ENCODE data around the gene SLC7A10. TPM values are rescaled to one million over a fixed set of nuclear protein-coding genes. Genes with fewer than 3 reads are reported as not detected.
"Not testable (repeated sequence)": the region's sequence is repeated elsewhere in the genome, so short reads cannot be mapped to it uniquely, and the experiment has no call there.

The SLC7A10 gene
- total RNA-seq, 1 donor from 2014 or later = 0.62 TPM

DNA sequence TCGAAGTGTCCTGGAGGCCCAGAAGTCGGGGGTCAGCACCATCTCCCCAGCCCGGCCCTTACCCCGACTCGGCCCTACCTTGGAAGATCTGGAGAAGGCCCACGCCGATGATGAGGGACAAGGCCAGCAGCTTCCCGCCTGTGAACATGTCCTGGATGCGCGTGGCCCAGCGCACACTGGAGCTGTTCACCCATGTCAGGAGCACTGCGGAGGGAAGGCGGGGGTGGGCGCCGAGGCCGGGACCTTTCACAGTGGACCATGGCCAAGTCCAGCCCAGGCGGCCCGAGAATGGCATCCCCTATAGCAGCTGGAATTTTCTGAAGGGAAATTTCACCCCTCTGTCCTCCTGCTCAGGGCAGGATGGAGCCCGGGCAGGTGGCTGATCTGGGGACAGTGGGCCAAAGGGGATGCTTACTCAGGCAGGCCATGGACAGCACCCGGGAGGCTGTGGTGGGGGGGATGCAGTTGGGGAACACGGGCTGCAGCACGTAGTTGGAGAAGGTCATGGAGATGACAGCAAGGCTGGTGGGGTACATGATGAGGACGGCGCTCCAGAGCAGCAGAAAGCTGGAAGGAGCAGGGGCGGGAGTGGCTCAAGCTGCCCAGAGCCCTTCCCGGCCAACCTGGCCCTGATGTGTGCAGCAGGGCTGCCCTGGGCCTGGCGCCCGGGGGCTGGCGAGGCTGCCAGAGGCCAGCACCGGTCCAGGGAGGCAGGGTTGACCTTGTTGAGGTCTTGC lies 13.0 kb downstream of the SLC7A10 start:
- ATAC-seq = no peak
- no peak for DNase-seq
- H3K27ac ChIP-seq = no peak overlapping the region
- H3K27me3 ChIP-seq (ENCODE audit: low read depth) = peaks cover 4% of the 10 kb centered on the region
- H3K4me1 ChIP-seq = no peaks in the 10 kb centered on the region
- intact Hi-C loops (cut with DNase I) = no loop called here
- TF ChIP-seq, protein P1, sequence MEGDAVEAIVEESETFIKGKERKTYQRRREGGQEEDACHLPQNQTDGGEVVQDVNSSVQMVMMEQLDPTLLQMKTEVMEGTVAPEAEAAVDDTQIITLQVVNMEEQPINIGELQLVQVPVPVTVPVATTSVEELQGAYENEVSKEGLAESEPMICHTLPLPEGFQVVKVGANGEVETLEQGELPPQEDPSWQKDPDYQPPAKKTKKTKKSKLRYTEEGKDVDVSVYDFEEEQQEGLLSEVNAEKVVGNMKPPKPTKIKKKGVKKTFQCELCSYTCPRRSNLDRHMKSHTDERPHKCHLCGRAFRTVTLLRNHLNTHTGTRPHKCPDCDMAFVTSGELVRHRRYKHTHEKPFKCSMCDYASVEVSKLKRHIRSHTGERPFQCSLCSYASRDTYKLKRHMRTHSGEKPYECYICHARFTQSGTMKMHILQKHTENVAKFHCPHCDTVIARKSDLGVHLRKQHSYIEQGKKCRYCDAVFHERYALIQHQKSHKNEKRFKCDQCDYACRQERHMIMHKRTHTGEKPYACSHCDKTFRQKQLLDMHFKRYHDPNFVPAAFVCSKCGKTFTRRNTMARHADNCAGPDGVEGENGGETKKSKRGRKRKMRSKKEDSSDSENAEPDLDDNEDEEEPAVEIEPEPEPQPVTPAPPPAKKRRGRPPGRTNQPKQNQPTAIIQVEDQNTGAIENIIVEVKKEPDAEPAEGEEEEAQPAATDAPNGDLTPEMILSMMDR (IDR thresholded peaks at IDR 0.05) = no peak
- no peaks in the 10 kb centered on the region for H3K36me3 ChIP-seq
- H3K9me3 ChIP-seq = no peaks in the 10 kb centered on the region
- H3K4me3 ChIP-seq = no peak overlapping the region

DNA sequence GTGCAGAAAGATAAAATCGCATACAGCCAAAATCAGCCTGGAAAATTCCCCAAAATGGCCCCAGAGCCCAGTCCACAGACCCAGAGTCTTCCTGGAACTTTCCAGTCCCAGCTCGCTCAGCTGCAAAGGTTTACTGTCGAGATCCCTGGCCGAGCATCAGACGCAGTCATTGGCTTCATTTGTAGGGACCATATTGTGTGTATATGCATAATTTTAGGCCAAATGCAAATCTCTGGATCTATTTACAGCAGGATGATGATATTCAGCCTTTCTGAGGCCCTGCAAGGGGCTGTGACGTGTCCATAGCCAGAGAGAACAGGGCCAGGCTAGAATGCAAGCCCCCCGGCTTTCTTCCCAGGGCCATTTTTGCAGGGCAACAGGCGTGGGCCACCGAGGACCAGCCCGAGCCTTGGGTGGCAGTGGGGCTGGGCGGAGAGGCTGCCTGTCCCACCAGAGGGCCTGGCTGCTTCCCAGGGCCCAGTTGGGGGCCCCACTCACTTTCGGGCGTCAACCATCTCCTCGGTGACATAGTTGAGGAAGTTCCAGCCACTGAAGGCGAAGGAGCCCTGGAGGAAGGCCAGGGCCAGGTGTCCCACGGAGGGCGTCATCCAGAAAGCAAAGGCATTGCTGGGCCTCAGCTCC lies 13.7 kb downstream of the SLC7A10 start:
- intact Hi-C loops (cut with DNase I) = no loop called here
- no peak for ATAC-seq
- H3K4me3 ChIP-seq = no peak overlapping the region
- TF ChIP-seq, protein P1 (IDR thresholded peaks at IDR 0.05) = no peak
- no peaks in the 10 kb centered on the region for H3K36me3 ChIP-seq
- no peak overlapping the region for H3K27ac ChIP-seq
- no peaks in the 10 kb centered on the region for H3K4me1 ChIP-seq
- no peaks in the 10 kb centered on the region for H3K9me3 ChIP-seq
- DNase-seq = no peak
- H3K27me3 ChIP-seq (ENCODE audit: low read depth) = peaks cover 4% of the 10 kb centered on the region

DNA sequence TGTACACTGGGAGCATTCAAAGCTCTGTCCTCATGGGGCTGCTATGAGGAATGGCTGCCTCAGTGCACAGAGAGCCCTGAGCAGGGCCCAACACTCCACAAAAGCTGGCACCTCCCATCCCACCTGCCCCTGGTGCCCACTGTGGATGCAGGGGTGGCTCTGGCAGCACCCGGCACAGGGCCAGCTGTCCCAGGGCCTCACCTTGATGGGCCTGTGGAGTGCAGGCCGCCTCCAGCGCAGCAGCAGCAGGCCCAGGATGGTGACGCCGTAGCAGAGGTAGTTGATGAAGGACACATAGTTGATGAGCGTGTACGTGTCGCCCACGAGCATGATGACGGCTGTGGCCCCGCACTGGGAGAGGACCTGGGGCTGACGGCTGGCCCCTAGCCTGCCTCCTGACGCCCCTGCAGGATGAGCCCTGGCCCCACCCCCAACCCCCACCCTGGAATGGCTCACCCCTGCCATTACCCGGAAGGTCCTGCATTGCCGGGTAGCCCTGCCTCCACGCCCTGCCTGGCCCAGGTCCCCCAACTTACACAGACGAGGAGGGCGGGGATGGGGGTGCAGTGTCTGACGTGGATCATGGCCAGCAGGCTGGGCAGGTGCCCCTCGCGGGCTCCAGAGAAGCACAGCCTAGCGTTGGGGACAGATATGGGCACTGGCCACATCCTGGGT lies 15.2 kb downstream of the SLC7A10 start:
- ATAC-seq = no peak
- DNase-seq = no peak
- no peaks in the 10 kb centered on the region for H3K36me3 ChIP-seq

DNA sequence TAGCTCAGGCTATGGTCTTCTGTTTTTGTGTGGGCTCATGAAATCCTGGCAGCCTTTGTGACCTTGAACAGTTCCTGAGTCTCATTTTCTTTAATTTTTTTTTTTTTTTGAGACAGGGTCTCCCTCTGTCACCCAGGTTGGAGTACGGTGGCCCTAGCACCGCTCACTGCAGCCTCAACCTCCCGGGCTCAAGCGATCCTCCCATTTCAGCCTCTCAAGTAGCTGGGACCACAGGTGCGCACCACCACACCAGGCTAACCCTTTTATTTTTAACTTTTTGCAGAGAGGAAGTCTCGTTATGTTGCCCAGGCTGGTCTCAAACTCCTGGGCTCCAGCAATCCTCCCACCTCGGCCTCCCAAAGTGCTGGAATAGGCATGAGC lies 15.8 kb downstream of the SLC7A10 start:
- H3K36me3 ChIP-seq; intact Hi-C loops (cut with DNase I); H3K4me1 ChIP-seq; H3K4me3 ChIP-seq; DNase-seq; ATAC-seq; H3K27me3 ChIP-seq (ENCODE audit: low read depth); H3K9me3 ChIP-seq; H3K27ac ChIP-seq: not testable (repeated sequence)

More for the DNA sequence above, 15.2 kb downstream of the SLC7A10 start:
- Histone ChIP-seq H3K4me1 (no peaks in the 10 kb centered on the region), H3K27ac (no peak overlapping the region), H3K27me3 (ENCODE audit: low read depth) (peaks cover 4% of the 10 kb centered on the region), H3K9me3 (no peaks in the 10 kb centered on the region), H3K4me3 (no peak overlapping the region)
- intact Hi-C loops (cut with DNase I) = no loop called here
- TF ChIP-seq, protein P1 (IDR thresholded peaks at IDR 0.05) = no peak

DNA sequence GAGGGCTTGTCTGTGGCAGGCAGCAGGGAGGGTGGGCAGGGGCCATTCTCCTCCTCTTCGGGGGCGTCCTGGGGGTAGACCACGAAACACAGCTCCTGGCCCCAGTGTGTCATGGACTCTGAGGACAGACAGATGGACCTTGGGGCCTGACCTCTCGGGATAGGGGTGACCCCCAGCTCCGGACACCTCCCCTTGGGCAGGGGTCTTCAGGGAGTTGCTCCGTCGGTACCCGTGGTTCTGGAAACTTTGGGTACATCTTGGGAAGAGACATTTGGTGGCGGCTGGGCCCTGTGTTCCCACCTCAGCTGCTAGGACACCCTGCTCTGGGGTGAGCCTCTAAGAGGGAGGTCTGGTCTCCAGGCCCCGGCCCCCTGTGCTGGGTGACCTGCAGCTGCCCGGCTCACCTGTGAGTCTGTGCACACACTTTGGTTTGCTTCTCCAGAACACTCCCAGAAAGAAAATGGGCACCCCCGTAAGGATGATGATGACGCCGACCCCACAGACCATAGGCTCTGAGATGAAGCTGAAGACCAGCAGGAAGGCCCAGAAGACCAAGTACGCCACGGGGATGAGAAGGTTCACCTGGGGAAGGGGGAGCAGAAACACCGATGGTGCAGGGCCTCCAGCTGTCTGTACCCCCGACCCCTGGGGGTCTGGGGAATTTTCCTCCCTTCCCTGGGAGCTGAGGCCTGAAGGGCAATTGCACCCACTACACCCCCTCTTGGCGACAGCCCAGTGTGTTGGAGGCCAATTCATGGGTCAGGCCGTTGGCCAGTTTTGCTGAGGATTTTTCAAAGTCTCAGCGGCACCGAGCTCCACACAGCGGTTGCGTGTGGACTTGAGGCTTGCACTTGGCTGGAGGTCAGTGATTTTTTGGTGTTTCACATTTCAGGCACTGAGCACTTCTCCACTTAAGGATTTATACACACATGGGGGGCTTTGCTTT lies 16.5 kb downstream of the SLC7A10 start:
- ATAC-seq (no peak), DNase-seq (no peak)
- TF ChIP-seq, protein P1 (IDR thresholded peaks at IDR 0.05) = no peak
- intact Hi-C loops (cut with DNase I) = no loop called here
- peaks cover 4% of the 10 kb centered on the region for H3K36me3 ChIP-seq
- H3K27me3 ChIP-seq (ENCODE audit: low read depth) = peaks cover 4% of the 10 kb centered on the region
- H3K4me1 ChIP-seq = no peaks in the 10 kb centered on the region
- H3K9me3 ChIP-seq = no peaks in the 10 kb centered on the region
- no peak overlapping the region for H3K4me3 ChIP-seq
- H3K27ac ChIP-seq = no peak overlapping the region

Data from lower lobe of right lung (tissue), 2 donors.